Right lobe of liver (tissue), 4 donors: Measurements from ENCODE around the gene TIMP2.

Experiments used
- POLR2A ChIP-seq: fragments of 450-650 bp; IDR thresholded peaks from one replicate; pipeline ENCODE4 v1.6.1; 2017; ENCODE audit warnings: antibody characterized with exemption, mild to moderate bottlenecking
- TF ChIP-seq, protein P1 (sequence below), 4 donors: fragments of 200-600 bp in 3 of 4; fragments of 450-650 bp in 1 of 4; IDR thresholded peaks; one replicate each; pipeline versions ENCODE4 v1.5.1 to v1.8.0; 2016 to 2022; ENCODE audit warnings: antibody characterized with exemption in 4 of 4, mild to moderate bottlenecking in 2 of 4
- donor health status: DM: no; HTN: no; CAD: no.
- donor health status: DM: no; HTN: no; CAD: no.
- donor health status: DM: no; HTN: yes; CAD: no.

DNA sequence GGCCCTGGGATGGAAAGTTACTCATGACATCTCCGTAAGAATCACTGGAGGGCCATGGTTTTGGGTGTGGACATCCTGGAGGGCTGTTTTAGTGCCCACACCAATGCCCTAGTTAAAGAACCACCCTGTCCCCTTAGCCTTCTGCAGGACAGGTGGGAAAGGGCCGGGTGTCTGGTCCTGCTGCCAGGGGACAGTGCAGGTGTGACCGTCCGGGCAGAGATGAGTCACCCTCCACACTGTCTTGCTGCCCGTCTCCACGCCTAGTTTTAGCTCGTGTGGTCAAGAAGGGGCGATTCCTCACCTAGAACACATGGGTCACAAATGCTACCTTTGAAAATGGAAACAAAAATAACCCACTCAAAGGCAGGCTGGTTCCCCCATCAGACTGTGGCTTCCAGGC, 39.2 kb downstream of the TIMP2 start:
- TF ChIP-seq, protein P1, sequence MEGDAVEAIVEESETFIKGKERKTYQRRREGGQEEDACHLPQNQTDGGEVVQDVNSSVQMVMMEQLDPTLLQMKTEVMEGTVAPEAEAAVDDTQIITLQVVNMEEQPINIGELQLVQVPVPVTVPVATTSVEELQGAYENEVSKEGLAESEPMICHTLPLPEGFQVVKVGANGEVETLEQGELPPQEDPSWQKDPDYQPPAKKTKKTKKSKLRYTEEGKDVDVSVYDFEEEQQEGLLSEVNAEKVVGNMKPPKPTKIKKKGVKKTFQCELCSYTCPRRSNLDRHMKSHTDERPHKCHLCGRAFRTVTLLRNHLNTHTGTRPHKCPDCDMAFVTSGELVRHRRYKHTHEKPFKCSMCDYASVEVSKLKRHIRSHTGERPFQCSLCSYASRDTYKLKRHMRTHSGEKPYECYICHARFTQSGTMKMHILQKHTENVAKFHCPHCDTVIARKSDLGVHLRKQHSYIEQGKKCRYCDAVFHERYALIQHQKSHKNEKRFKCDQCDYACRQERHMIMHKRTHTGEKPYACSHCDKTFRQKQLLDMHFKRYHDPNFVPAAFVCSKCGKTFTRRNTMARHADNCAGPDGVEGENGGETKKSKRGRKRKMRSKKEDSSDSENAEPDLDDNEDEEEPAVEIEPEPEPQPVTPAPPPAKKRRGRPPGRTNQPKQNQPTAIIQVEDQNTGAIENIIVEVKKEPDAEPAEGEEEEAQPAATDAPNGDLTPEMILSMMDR (IDR thresholded peaks at IDR 0.05): no peak
- no peak for TF ChIP-seq POLR2A
